ENCODE results near the gene SDK1. TPM values are rescaled to one million over a fixed set of nuclear protein-coding genes. Genes with fewer than 3 reads are reported as not detected.

SDK1 gene
- total and polyA plus RNA-seq, 4 donors = 0.12 to 0.47 (median 0.36) TPM

DNA sequence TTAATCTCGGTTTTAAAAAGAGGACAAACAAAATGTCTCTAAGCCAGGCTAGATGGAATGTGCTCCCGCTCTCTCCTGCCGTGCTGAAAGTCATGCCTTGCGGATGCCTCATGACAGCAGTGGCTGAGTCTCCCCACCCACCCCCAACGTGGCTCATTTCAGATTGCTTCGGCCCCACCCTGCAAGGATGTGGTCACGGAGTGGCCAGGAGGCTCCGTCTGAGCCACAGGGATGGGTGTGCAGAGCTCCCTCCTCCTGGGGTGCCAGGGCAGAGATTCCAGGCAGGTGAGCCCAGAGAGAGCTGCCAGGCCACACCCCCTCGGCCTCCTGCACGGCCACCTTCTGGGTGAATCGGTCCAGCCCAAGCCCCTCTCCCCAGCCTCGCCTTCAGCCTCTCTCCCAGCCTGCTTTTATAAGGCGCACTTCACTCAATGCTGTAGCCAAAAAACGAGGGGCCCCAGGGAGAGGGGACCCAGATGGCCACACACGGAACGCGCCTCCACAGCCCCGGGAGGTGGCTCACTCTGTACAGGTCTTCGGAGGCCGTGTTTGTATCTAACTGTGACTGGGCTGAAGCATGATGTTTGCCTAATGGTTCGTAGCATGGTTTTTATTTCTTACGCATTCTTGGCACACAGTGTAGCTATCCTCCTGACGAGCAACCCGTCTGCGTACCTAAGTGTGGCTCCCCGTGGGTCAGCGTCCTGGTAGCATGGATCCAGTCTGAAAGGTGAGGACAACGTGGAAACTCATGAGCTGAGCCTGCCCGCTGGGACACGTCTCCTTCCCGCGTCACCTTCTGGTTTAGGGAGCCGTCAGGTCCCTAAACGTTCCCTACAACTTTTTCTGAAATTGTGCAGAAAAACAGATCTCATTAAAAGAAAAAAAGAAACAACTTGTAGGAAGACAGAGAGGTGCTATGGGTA lies 967.3 kb downstream of the SDK1 start:
- Histone ChIP-seq H3K4me1 (ENCODE audit: control insufficient read depth in 4 of 4, insufficient read depth in 4 of 4, low read length in 3 of 4) (no peaks in the 10 kb centered on the region), H3K27me3 (ENCODE audit: control insufficient read depth in 4 of 4, insufficient read depth in 4 of 4, low read length in 3 of 4) (no peaks in the 10 kb centered on the region), H3K36me3 (ENCODE audit: control insufficient read depth in 4 of 4, insufficient read depth in 3 of 4, low read depth in 1 of 4, low read length in 3 of 4) (no peaks in the 10 kb centered on the region), H3K9me3 (ENCODE audit: control insufficient read depth in 4 of 4, low read length in 3 of 4) (peaks cover 0 to 2% (median 0%) of the 10 kb centered on the region in 4 donors), H3K27ac (ENCODE audit: low read depth in 1 of 2, low read length in 2 of 2) (no peak overlapping the region), H3K9ac (ENCODE audit: low read depth in 1 of 2, low read length in 2 of 2) (no peak overlapping the region), H3K4me3 (ENCODE audit: low read depth in 1 of 3, low read length in 3 of 3) (no peak overlapping the region)
- no peak for DNase-seq (ENCODE audit: low spot score)
- 78% methylated on average over 34 of the region's 34 CpGs for WGBS
- TF ChIP-seq TAF1 (conservative IDR thresholded peaks at IDR 0.05) (no peak), GABPA (IDR thresholded peaks at IDR 0.05 in 1 of 2, conservative IDR thresholded peaks at IDR 0.05 in 1 of 2) (no peak), HNF4G (IDR thresholded peaks at IDR 0.05) (no peak), NR2F2 (IDR thresholded peaks at IDR 0.05) (no peak), FOXA2 (IDR thresholded peaks at IDR 0.05) (no peak), EGR1 (IDR thresholded peaks at IDR 0.05; ENCODE audit: low read depth in 2 of 2) (no peak)
- TF ChIP-seq, protein P1, sequence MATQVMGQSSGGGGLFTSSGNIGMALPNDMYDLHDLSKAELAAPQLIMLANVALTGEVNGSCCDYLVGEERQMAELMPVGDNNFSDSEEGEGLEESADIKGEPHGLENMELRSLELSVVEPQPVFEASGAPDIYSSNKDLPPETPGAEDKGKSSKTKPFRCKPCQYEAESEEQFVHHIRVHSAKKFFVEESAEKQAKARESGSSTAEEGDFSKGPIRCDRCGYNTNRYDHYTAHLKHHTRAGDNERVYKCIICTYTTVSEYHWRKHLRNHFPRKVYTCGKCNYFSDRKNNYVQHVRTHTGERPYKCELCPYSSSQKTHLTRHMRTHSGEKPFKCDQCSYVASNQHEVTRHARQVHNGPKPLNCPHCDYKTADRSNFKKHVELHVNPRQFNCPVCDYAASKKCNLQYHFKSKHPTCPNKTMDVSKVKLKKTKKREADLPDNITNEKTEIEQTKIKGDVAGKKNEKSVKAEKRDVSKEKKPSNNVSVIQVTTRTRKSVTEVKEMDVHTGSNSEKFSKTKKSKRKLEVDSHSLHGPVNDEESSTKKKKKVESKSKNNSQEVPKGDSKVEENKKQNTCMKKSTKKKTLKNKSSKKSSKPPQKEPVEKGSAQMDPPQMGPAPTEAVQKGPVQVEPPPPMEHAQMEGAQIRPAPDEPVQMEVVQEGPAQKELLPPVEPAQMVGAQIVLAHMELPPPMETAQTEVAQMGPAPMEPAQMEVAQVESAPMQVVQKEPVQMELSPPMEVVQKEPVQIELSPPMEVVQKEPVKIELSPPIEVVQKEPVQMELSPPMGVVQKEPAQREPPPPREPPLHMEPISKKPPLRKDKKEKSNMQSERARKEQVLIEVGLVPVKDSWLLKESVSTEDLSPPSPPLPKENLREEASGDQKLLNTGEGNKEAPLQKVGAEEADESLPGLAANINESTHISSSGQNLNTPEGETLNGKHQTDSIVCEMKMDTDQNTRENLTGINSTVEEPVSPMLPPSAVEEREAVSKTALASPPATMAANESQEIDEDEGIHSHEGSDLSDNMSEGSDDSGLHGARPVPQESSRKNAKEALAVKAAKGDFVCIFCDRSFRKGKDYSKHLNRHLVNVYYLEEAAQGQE (IDR thresholded peaks at IDR 0.05) = no peak
- TF ChIP-seq, protein P2, sequence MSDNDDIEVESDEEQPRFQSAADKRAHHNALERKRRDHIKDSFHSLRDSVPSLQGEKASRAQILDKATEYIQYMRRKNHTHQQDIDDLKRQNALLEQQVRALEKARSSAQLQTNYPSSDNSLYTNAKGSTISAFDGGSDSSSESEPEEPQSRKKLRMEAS (IDR thresholded peaks at IDR 0.05) = no peak
- TF ChIP-seq, protein P3, sequence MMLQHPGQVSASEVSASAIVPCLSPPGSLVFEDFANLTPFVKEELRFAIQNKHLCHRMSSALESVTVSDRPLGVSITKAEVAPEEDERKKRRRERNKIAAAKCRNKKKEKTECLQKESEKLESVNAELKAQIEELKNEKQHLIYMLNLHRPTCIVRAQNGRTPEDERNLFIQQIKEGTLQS (IDR thresholded peaks at IDR 0.05) = no peak

DNA sequence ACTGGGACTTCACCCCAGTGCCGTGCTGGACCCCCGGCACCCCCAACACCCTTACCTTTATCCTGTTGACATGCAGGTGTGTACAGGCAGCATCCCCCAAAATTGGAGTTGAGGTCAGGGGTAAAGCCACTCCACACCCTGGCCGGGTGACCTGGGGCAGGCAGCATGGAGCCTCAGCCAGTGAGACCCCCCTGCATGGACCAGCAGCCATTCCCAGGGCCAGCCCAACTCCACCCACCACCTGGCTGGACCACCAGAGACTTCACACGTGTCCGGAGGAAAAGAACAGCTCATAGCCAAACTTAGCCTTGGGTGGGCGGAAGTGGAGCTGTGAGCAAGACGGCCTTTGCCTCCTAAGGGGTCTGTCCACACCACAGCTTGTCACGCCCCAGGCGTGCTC lies 968.0 kb downstream of the SDK1 start:
- Histone ChIP-seq H3K36me3 (ENCODE audit: control insufficient read depth in 4 of 4, insufficient read depth in 3 of 4, low read depth in 1 of 4, low read length in 3 of 4) (no peaks in the 10 kb centered on the region), H3K9me3 (ENCODE audit: control insufficient read depth in 4 of 4, low read length in 3 of 4) (peaks cover 0 to 2% (median 0%) of the 10 kb centered on the region in 4 donors), H3K4me1 (ENCODE audit: control insufficient read depth in 4 of 4, insufficient read depth in 4 of 4, low read length in 3 of 4) (no peaks in the 10 kb centered on the region), H3K27me3 (ENCODE audit: control insufficient read depth in 4 of 4, insufficient read depth in 4 of 4, low read length in 3 of 4) (no peaks in the 10 kb centered on the region), H3K27ac (ENCODE audit: low read depth in 1 of 2, low read length in 2 of 2) (no peak overlapping the region), H3K4me3 (ENCODE audit: low read depth in 1 of 3, low read length in 3 of 3) (no peak overlapping the region), H3K9ac (ENCODE audit: low read depth in 1 of 2, low read length in 2 of 2) (no peak overlapping the region)
- 89% methylated on average over 9 of the region's 9 CpGs for whole genome bisulfite sequencing
- no peak for TF ChIP-seq YY1 (IDR thresholded peaks at IDR 0.05)
- no peak for TF ChIP-seq TAF1 (conservative IDR thresholded peaks at IDR 0.05)
- no peak for TF ChIP-seq HNF4G (IDR thresholded peaks at IDR 0.05)
- TF ChIP-seq, protein P4, sequence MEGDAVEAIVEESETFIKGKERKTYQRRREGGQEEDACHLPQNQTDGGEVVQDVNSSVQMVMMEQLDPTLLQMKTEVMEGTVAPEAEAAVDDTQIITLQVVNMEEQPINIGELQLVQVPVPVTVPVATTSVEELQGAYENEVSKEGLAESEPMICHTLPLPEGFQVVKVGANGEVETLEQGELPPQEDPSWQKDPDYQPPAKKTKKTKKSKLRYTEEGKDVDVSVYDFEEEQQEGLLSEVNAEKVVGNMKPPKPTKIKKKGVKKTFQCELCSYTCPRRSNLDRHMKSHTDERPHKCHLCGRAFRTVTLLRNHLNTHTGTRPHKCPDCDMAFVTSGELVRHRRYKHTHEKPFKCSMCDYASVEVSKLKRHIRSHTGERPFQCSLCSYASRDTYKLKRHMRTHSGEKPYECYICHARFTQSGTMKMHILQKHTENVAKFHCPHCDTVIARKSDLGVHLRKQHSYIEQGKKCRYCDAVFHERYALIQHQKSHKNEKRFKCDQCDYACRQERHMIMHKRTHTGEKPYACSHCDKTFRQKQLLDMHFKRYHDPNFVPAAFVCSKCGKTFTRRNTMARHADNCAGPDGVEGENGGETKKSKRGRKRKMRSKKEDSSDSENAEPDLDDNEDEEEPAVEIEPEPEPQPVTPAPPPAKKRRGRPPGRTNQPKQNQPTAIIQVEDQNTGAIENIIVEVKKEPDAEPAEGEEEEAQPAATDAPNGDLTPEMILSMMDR (IDR thresholded peaks at IDR 0.05; ENCODE audit: low read depth, low read length, missing input control) = no peak
- TF ChIP-seq EGR1 (IDR thresholded peaks at IDR 0.05; ENCODE audit: low read depth in 2 of 2) = no peak
- TF ChIP-seq GABPA (IDR thresholded peaks at IDR 0.05 in 1 of 2, conservative IDR thresholded peaks at IDR 0.05 in 1 of 2) = no peak
- TF ChIP-seq, protein P2 (IDR thresholded peaks at IDR 0.05) = no peak
- TF ChIP-seq, protein P5, sequence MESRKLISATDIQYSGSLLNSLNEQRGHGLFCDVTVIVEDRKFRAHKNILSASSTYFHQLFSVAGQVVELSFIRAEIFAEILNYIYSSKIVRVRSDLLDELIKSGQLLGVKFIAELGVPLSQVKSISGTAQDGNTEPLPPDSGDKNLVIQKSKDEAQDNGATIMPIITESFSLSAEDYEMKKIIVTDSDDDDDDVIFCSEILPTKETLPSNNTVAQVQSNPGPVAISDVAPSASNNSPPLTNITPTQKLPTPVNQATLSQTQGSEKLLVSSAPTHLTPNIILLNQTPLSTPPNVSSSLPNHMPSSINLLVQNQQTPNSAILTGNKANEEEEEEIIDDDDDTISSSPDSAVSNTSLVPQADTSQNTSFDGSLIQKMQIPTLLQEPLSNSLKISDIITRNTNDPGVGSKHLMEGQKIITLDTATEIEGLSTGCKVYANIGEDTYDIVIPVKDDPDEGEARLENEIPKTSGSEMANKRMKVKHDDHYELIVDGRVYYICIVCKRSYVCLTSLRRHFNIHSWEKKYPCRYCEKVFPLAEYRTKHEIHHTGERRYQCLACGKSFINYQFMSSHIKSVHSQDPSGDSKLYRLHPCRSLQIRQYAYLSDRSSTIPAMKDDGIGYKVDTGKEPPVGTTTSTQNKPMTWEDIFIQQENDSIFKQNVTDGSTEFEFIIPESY (IDR thresholded peaks at IDR 0.05) = no peak
- no peak for TF ChIP-seq JUND (IDR thresholded peaks at IDR 0.05)
- no peak for TF ChIP-seq RXRA (IDR thresholded peaks at IDR 0.05)
- no peak for TF ChIP-seq SP1 (IDR thresholded peaks at IDR 0.05)
- no peak for TF ChIP-seq RAD21 (IDR thresholded peaks at IDR 0.05)
- no peak for TF ChIP-seq FOXA1 (IDR thresholded peaks at IDR 0.05)
- TF ChIP-seq, protein P1 (IDR thresholded peaks at IDR 0.05) = no peak
- TF ChIP-seq, protein P3 (IDR thresholded peaks at IDR 0.05) = no peak
- TF ChIP-seq FOXA2 (IDR thresholded peaks at IDR 0.05) = no peak
- DNase-seq (ENCODE audit: low spot score) = no peak

Data from liver (tissue), 9 donors.